ENCODE results near the gene RRP9.
"Not testable (repeated sequence)": the region's sequence is repeated elsewhere in the genome, so short reads cannot be mapped to it uniquely, and the experiment has no call there.

Gene RRP9

DNA sequence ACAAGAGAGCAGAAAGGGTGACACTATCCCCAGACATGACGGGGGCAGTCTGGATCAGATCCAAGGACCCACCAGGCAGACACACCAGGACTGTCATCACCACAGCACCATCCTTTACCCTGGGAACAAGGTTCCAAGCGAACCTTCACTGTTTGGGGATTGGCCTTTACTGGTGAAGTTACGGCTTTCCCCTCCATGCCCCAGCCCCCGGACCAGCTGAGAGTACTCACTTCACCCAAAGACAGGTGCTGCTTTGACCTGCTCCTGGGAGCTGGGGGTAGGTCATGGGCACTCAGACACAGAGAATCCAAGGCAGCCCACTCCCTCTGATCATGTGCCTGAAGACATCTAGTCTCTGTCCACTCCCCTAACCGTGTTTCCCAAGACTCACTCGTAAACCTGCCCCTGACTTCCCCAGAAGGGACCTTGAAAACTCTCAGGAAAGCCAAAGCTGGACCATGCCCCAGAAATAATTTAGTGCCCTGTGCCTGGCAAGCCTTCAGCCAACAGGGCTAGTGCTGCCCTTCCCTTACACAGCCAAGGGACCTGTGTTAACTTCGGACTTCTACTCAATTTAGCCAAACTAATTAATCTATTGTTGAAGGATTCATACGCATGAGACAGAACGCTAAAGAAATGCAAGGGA lies 2.8 kb downstream of the RRP9 start:
- DNase-seq (ENCODE audit: low spot score), result no peak

DNA sequence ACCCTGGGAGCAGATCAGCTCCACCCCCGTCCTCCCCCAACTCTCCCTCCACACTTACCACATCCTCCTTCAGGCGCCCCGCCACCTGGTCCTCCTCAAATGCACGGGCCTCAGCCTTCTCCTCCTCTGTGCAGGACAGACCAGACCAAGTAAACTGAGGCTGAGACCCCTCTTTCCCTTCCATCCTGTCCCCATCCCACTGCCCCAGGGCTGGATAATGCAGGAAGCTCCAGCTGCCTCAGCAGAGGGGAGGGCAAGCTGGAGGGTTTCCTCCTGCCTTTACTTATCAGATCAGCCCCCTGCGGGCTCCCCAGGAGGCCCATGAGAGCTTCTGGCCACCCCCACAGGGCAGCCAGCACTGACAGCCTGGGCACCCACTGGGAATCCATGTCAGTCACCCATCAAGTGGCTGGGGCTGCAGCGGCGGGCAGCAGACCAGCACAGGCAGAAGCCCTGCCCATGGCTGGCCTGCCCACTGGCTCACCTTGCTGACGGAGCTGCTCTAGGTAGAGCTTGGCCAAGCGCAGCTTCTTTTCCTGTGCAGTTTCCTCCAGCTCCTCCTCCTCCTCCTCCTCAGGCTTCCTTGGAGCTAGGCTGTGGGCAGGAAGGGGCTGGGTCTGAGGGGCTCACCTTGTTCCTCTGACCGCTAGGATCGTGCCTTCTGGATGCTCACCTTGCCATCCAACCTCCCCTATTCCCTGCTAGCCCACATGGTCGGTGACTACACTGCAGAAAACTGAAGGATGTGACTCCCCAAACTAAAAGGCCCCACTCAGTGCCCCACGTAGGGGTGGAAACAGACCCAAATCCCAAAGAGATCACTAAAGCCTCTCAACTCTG lies 3.9 kb downstream of the RRP9 start:
- no peak for DNase-seq (ENCODE audit: low spot score)

DNA sequence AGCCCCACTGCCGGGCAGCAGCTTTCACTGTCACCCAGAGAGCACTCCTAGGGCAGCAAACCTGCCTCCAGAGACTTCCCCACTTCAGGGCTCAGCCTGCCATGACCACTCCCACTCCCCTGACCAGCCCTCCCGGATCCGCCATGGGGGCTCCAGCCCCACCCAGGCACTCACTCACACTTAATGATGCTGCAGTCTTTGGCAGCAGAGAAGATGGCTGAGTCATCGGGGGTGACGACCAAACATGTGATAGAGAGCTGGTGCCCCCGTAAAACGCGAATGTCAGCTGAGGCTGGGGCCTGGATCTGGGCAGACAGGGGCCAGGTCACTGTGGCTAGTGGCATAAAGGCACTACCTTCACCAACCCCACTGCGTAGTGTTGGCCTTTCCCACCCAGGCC lies 4.7 kb downstream of the RRP9 start:
- DNase-seq (ENCODE audit: low spot score), result no peak

DNA sequence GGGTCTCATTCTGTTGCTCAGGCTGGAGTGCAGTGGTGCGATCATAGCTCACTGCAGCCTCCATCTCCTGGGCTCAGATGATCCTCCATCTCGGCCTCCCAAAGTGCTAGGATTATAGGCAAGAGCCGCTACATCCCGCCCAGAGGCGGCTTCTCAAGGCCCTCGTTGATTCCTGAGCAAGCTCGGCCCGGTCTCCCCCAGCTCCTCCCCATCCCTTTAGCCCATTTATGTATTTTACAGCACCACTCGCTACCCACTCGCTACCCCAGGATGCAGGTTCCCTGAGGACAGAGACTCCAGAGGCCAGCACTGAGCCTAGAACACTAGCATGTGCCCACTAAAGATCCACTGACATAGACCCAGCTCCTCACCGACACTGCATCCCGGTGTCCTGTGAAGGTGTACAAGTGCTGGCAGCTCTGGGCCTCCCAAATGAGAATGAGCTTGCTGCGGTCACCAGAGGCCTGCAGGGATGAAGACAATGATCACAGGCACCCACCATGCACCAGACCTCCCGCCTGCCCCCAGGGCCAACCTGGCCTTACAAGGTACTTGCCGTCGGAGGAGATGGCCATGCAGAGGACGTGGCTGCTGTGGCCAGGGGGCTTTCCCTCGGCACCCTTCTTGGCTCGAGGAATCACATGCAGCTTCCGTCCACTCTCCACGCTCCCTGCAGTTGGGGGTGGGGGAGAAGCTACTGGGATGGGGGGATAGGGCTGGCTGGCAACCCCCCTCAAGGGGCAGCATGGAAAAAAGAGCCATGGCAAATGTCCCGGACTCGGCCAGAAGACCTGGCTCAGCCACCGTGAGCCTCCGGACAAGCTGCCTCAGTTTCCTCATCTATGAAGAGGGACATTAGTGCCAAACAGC lies 5.6 kb downstream of the RRP9 start:
- no peak for DNase-seq (ENCODE audit: low spot score)

DNA sequence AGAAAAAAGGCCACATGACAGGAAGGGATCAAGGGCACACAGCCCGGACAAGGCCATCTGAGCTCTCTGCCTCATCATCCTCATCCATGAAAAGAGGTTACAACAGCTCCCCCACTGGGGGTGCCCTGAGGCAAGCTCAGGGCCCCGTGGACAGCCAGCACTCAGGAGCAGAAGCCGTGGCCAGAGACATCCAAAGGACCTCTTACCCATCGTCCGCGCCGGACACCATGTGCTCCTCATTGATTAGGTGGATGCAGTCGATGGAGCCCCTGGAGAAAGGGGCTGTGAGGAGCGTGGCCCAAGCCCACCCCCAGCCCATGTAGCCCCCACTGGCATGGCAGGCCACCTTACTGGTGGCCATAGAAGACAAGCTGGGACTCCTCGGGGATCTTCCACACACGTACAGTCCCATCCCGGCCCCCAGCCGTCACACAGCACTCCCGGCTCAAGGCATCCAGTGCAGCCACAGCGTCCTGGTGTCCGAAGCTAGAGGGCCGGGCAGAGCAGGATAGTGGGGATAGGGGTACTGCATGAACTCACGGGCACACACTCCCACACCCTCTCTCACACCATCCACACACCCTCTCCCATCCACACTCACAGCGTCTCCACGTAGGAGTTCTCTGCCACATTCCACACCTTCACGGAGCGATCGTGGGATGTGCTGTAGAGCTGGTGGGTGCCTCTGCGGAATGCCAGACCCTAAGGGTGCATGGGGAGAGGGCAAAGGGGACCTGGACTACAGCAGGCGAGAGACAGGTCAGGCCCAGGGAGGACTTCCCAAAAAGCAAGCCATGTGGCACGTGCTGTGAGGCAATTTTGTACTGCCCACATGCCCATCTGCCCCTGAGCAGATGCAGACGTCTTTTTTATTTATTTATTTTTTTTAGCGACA lies 6.5 kb downstream of the RRP9 start:
- no peak for DNase-seq (ENCODE audit: low spot score)

DNA sequence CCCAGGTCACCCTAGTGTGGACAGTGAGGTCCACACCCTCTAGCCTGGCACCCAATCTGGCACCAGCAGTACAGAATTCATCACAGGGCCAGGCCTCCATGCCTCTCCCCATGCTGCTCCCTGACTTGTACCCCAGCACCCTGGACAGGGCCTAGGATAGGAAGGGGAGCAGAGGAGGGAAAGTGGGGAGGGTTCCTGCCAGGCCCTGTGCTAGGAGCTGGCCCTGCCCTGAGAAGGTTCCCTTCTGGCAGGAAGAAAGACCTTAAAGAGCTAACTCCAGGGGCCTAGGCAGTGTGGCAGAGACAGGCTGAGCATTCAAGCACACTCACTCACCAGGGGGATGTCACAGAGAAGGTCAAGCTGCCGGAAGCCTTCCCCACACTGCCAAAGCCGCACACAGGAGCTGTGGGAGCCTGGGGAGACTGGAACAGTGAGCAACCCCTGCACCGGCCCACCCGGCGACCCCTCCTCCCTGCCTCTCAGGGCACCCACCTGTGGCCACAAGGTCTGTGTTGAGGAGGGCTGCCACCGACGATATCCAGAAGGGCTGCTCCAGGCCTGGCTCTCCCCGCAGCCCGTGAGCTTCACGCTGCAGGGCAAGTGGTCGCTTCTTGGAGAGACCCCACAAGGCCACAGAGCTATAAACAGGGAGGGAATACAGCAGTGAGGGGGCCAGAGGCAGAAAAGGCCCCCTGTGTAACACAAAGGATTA lies 7.4 kb downstream of the RRP9 start:
- DNase-seq (ENCODE audit: low spot score), result no peak

DNA sequence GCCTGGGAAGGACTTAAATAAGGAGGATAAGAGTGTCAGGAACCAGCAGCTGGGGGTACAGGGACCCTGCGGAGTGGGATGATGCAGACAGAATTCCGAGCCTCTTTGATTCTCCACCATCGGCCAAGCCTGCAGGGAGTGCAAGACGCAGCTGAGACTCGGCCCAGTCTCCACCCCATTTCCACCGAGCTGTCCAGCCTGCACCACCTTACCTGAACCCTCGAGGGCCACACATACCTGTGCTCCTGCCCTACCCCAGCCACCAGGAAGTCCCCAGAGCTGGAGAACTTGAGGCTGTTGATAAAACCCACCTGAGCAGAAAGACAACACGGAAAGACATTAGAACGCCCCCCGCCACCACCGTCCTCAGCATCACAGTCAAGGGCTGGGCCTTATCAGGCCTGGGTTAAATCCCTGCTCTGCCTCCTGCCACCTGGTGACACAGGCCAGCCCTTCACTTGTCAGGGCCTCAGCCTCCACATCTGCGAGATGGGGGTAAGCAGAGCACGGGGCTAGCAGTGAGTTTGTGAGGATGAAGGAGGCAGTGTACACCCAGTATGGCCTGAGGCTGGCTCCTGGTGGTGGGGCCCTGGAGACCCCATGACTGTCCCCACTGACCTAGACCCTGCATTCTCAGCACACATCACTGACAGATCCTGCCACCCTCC lies 8.1 kb downstream of the RRP9 start:
- no peak for DNase-seq (ENCODE audit: low spot score)

DNA sequence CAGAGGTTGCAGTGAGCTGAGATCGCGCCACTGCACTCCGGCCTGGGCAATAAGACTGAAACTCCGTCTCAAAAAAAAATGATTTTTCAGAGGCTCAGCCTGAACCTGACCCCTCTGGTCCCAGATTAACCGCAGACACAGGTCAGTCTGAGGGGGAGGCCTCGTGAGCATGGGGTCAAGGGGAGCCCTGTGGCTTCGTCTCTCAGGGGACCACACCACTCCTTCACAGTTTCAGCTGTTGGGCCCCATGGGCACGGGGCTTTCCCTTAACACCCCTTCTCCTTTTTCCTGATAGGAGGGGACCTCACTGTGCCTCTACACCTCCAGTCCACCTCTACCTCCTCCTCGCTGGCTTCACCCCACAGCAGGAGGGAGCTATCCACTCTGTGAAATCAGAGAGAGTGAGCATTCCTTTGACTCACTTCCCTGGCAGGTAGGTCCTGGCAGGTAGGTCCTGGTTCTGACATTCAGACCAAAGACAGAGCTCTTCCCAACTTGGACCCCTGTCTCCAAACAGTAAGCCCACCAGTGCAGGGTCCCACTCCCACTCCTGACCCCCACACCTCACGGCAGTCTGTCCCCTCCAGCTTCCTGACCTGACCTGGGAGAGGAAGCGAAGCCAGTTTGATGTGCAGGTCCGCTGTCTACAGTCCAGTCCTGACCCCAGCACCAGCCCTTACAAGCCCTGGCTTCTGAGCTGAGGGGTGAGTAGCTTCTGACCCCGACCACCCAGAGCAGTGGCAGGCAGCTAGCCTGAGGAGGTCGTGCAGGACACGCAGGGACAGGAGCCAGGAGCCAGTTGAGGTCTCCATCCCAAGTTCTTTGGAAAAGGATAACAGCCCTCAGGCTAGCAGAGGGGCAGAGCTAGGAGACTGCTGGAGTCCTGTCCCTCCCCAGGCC lies 9.0 kb downstream of the RRP9 start:
- no peak for DNase-seq (ENCODE audit: low spot score)

DNA sequence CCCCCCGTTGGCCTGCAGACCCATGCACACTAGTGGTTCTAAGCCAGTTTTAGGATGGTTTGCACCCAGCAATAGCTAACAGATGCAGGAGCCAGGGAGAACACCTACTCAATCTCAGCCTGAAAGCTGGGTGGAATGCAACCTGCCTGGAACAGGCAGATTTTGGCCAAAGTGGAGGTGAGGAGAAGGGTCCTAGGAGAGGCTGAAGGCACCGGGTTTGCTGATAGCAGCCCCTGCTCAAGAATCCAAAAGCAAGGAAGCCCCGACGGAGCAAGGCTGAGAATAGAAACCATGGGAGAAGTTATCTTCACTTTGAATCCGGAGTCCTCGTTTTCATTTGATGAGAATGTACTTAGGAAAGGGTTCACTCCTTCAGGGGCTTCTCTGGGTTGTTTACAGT lies 9.9 kb downstream of the RRP9 start:
- DNase-seq (ENCODE audit: low spot score), result no peak

DNA sequence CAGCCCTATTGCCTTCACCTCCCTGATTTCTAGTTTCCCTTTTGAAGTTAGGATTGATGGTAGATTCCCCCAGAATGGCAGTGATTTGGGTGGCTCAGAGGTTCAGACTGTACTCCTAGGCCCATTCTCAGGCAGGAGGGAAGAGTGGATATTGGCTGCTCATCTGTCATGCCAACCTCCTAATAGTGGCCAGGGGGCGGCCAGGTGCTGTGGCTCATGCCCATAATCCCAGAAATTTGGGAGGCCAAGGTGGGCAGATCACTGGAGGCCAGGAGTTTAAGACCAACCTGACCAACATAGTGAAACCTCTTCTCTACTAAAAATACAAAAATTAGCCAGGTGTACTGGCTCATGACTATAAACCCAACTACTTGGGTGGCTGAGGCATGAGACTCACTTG lies 11.3 kb downstream of the RRP9 start:
- no peak for DNase-seq (ENCODE audit: low spot score)

DNA sequence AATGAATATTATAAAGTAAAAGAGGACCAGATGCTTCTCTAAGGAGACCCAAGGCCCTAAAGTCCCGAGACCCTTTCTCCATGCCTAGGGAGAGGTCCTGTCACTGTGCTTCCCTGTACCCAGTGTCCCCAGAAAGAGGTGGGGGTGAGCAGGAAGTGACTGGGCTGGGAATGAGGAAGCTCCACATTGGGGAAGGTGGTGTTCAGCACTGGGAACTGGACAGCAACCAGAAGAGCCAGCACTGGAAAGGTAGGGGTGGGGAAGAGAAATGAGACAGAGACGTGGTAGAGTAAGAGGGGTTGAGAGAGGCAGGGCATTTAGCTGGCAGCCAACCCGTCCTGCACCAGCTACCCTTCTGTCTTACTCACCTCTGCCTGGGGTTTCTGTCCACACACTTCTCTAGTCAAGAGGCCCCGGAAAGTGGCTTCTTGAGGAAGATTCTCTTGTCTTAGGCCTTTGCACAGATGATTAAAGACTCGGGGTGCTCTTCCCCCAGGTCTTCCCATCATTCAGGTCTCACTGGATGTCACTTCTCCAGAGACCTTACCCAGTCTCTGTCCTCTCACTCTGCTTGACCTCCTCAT lies 12.2 kb downstream of the RRP9 start:
- DNase-seq (ENCODE audit: low spot score), result no peak

DNA sequence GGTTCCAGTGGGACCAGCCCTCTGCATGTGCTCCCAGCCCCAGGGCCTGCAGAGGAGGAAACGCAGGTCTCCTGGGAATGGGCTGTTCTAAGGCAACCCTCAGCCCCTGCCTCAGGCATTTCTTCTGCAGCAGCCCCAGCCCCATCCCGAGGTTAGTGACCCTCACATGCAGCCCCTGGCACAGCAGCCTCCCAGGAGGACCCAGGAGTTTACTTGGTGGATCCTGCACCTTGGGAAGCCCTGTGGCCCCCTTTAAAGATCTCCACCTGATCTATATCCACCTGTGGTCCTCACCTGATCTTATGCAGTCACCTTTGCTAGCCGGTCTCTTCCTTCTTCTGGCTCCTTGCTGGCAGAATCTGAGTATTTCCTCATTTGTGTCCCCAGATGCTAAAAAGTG lies 12.7 kb downstream of the RRP9 start:
- DNase-seq (ENCODE audit: low spot score), result not testable (repeated sequence)

DNA sequence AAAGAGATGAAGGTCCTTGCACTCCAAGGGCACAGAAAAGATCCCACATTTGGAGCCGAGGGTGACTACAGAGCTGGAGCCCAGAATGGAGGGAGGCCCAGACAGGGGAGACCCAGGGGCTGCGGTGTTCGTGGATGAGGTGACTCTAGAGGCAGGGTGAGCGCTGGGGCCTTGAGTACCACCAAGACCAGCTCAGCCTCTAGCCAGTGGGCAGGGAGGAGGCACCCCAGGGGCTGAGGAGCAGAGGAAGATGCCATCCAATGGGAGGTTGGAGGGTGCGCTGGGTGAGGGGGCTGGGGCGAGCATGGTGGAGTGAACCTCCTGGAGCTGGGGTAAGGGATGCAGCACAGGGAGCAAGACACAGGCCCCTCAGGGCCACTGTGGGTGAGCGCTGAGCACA lies 13.3 kb downstream of the RRP9 start:
- DNase-seq (ENCODE audit: low spot score), result no peak

DNA sequence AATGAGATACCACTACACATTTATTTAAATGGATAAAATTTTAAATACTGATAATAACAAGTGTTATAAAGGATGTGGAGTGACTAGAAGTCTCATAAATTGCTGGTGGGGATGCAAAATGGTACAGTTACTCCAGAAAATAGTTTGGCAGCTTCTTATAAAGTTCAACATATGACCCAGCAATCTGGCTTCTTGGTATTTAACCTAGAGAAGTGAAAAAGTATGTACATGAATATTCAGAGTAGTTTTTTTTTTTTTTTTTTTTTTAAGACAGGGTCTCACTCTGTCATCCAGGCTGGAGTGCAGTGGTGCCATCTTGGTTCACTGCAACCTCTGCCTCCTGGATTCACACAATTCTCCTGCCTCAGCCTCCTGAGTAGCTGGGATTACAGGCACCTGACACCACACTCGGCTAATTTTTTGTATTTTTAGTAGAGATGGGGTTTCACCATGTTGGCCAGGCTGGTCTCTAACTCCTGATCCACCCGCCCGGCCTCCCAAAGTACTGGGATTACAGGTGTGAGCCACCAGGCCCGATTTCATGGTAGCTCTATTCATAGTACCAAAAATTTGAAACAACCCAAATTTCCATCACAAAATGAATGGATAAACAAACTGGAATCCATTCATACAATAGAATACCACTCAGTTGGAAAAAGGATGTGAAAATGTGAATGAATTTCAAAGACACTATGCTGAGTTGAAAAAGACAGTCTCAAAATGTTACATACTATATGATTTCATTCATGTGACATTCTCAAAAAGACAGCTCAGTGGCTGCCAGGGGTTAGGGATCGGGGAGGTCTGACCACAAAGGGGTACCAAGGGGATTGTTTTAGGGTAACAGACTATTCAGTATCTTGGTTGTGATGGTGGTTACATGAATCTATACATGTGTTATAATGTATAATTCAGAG lies 14.4 kb downstream of the RRP9 start:
- DNase-seq (ENCODE audit: low spot score), result no peak

DNA sequence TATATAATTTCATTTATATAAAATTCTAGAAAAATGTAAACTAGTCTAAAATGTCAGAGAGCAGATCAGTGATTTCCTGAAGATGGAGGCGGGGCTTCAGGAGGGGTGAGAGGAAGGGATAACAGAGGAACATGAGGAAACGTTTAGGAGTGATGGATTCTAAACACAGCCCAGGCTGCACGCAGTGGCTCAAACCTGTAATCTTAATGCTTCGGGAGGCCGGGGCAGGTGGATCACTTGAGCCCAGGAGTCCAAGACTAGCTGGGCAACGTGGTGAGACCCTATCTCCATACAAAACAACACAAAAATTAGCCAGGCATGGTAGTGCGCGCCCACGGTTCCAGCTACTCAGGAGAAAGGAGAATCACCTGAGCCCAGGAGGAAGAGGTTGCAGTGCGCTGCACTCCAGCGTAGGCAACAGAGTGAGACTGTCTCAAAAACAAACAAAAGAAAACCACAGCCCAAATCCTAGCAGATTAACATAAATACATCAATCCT lies 20.6 kb downstream of the RRP9 start:
- DNase-seq (ENCODE audit: low spot score), result no peak

DNA sequence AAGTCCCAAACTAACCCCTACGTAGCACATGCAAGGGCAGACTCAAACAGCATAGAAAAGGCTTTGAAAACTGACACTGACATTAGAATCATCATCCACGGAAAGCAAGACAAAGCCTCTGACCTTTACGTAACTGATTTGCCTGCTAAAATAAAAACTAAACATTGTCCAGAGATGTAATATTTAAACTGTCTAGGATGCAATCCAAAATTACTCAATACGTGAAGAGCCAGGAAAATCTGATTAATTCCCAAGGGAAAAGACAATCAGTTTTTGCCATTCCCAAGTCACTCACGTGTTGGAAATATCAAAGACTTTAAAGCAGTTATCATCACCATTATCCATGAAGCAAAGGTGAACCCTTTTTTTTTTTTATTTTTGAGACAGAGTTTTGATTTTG lies 25.3 kb downstream of the RRP9 start:
- no peak for DNase-seq (ENCODE audit: low spot score)

DNA sequence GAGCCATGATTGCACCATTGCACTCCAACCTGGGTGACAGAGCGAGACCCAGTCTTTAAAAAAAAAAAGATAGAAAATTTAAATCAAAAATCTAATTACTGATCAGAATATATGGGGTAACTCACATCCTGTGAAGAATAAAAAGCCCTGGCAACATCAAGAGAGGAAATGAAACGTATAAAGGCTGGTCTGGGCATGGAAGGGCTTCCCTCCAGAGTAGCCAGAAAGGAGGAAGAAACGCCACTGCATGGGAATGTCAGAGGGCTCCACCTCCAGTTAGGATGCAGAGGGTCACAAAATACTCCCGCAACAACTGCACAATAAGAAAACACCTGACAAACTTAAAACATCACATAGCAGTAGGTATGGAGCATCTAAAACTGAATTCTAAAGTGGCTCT lies 33.7 kb downstream of the RRP9 start:
- DNase-seq (ENCODE audit: low spot score), result no peak

All from kidney capillary endothelial cell (primary cell).